Left ventricle myocardium inferior (tissue), 1 donor: ENCODE results near the gene CSH2. TPM values are rescaled to one million over a fixed set of nuclear protein-coding genes. Genes with fewer than 3 reads are reported as not detected.
"Not testable (repeated sequence)": the region's sequence is repeated elsewhere in the genome, so short reads cannot be mapped to it uniquely, and the experiment has no call there.

Source experiments
- DNase-seq: peaks from one replicate; pipeline ENCODE4 v3.0.0-alpha.2; 2020
- H3K27ac ChIP-seq: fragments of 200-600 bp; replicated peaks from 2 replicates; pipeline ENCODE4 v1.8.0; 2021
- H3K27me3 ChIP-seq: fragments of 200-600 bp; 2 replicates; pipeline ENCODE4 v1.8.0; 2021; ENCODE audit warnings: low read depth
- H3K36me3 ChIP-seq: fragments of 200-600 bp; 2 replicates; pipeline ENCODE4 v1.8.0; 2021
- H3K4me1 ChIP-seq: fragments of 200-600 bp; 2 replicates; pipeline ENCODE4 v1.8.0; 2021
- H3K4me3 ChIP-seq: fragments of 200-600 bp; 2 replicates; pipeline ENCODE4 v1.8.0; 2021; ENCODE audit warnings: mild to moderate bottlenecking, moderate library complexity
- H3K9me3 ChIP-seq: fragments of 200-600 bp; replicated peaks from 2 replicates; pipeline ENCODE4 v1.8.0; 2021
- intact Hi-C: fragments of 100-400 bp; cut with micrococcal nuclease; formaldehyde crosslinking; loops from one replicate; pipeline ENCODE4 v1.11.0; 2022
- long read RNA-seq: library from polyadenylated mRNA; unstranded; transcript quantifications from one replicate; pipeline ENCODE4 v2.0.0, GENCODE V29; 2021
- total RNA-seq: library from RNA; stranded (reverse); fragmentation: NEBNext Ultra II Directional; extraction: Animal tissue kit (Norgen Biotek cat#: 25700); gene quantifications from one replicate; pipeline ENCODE4 v1.2.1, GENCODE V29; 2021
- TF ChIP-seq, protein P1 (sequence below): fragments of 200-600 bp; IDR thresholded peaks from 2 replicates; pipeline ENCODE4 v1.8.0; 2021; ENCODE audit warnings: antibody characterized with exemption, mild to moderate bottlenecking, borderline replicate concordance
- donor health status: DM: no; HTN: yes; CAD: no; lungs with severe emphysema.

The CSH2 gene
- not detected for total RNA-seq
- long read RNA-seq, result 0 reads

GRCh38 chr17:63873577-63873976 is at the start of gene CSH2:
Gene CSH2, minus strand, starts transcription at chr17:63873677. Its CDS starts 63 bp downstream, at chr17:63873614.
- H3K36me3 ChIP-seq, H3K27ac ChIP-seq, DNase-seq, H3K4me1 ChIP-seq, H3K27me3 ChIP-seq, H3K4me3 ChIP-seq, H3K9me3 ChIP-seq, intact Hi-C loops: not testable (repeated sequence)

DNA sequence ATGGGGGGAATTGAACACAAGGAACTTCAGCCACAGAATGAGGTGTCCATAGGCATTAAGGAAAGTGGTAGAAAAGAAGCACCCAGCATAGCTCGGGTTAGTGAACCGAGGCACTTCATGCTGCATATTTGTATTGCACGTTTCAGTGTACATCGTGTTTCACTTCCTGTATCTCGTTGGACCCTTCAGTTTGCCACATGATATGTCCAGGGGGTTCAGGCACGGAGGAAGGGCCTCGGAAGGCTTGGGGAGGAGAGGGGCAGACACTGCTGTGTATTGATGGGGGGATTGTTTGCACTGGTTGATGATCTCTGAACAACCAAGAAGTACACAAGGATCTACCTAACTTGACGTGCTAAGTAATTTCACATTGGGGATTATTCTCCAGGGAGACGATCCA is 48.9 kb upstream of the CSH2 start:
- H3K4me3 ChIP-seq, intact Hi-C loops, H3K4me1 ChIP-seq, H3K36me3 ChIP-seq, H3K9me3 ChIP-seq, DNase-seq, H3K27ac ChIP-seq: not testable (repeated sequence)
- peaks cover 13% of the 10 kb centered on the region for H3K27me3 ChIP-seq

DNA sequence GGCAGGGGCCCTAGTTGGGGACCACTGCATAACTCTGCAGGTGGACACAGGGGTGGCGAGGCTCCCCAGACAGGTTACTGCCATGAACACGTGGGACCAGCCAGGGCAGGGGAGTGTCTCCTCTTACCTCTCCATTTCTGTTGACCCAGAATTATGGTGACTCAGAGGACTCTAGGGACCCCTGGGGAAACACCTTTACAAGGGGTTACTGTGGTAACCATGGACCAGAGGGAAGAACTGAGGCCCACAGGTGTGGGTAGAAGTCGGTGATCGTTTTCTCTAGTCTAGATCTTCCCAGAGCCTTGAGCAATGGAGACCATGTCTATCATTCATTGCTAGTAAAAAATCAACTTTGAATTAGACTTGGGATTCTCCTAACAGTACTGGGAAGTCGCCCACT is 47.3 kb upstream of the CSH2 start:
- H3K9me3 ChIP-seq, H3K36me3 ChIP-seq, H3K4me3 ChIP-seq, DNase-seq, H3K27ac ChIP-seq, intact Hi-C loops, H3K4me1 ChIP-seq: not testable (repeated sequence)
- H3K27me3 ChIP-seq, result peaks cover 18% of the 10 kb centered on the region

GRCh38 chr17:63920050-63920449 is 46.6 kb upstream of the CSH2 start:
- H3K27me3 ChIP-seq, result peaks cover 18% of the 10 kb centered on the region
- H3K27ac ChIP-seq, H3K4me1 ChIP-seq, intact Hi-C loops, H3K36me3 ChIP-seq, DNase-seq, H3K9me3 ChIP-seq, H3K4me3 ChIP-seq: not testable (repeated sequence)

DNA sequence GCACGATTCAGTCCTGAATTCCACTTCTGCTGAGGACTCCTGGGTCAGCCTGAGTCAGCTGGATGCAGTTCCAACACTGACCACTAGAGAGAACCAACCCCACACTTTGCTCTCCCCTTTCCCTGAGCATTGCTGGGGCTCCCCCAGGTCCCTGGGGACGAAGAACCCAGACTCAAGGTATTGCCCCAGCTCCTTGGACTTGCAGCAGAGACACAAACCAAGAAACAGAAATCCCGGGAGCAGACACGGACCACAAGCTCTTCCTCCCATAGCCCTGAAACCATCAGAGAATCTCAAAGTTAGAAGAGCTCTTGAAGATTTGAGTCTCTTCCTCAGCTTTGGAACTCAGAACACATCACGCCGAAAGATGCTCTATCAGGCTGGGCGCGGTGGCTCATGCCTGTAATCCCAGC is 45.8 kb upstream of the CSH2 start:
- Histone ChIP-seq H3K4me1 (peaks cover 6% of the 10 kb centered on the region), H3K36me3 (no peaks in the 10 kb centered on the region), H3K27me3 (peaks cover 18% of the 10 kb centered on the region), H3K9me3 (no peaks in the 10 kb centered on the region), H3K4me3 (no peak overlapping the region), H3K27ac (no peak overlapping the region)
- intact Hi-C loops, result loop anchor here (10.0 kb wide), 1 partner anchor 105 kb away; the partner anchor contains the start of gene ICAM2
- no peak for DNase-seq
- TF ChIP-seq, protein P1, sequence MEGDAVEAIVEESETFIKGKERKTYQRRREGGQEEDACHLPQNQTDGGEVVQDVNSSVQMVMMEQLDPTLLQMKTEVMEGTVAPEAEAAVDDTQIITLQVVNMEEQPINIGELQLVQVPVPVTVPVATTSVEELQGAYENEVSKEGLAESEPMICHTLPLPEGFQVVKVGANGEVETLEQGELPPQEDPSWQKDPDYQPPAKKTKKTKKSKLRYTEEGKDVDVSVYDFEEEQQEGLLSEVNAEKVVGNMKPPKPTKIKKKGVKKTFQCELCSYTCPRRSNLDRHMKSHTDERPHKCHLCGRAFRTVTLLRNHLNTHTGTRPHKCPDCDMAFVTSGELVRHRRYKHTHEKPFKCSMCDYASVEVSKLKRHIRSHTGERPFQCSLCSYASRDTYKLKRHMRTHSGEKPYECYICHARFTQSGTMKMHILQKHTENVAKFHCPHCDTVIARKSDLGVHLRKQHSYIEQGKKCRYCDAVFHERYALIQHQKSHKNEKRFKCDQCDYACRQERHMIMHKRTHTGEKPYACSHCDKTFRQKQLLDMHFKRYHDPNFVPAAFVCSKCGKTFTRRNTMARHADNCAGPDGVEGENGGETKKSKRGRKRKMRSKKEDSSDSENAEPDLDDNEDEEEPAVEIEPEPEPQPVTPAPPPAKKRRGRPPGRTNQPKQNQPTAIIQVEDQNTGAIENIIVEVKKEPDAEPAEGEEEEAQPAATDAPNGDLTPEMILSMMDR, result peak; percentile 94

DNA sequence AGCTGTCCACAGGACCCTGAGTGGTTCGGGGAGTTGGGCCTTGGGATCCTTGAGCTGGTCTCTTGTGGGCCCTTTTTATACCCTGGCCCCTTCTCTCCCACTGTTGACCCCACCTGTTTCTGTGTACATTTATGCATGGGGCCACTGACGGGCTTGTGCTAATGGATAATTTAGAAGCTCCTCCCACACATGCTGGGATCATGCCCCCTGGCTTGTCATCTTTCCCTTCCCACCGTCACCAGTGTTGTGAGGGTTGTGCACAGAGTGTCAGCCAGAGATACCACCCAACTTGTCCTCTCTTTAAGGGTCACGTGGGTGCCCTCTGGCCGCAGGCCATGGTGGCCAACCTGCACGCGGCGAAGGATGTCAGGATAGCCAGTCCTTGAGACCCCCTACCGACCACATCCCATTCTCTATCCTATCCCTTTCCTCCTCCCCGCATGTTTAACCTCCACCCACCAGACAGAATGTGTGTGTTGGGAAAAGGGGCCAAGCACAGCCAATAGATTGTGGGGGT is 45.4 kb upstream of the CSH2 start, which contains the start of gene GH1:
GH1 (minus strand) TSS at position 51 of the 517 bp plus-strand sequence. CDS start 63 bp downstream, outside the sequence.
- peaks cover 18% of the 10 kb centered on the region for H3K27me3 ChIP-seq
- H3K4me3 ChIP-seq, DNase-seq, H3K27ac ChIP-seq, H3K4me1 ChIP-seq, H3K36me3 ChIP-seq, H3K9me3 ChIP-seq: not testable (repeated sequence)
- intact Hi-C loops, result loop anchor here (10.0 kb wide), 1 partner anchor 106 kb away; the partner anchor contains the start of gene ICAM2

- no peaks in the 10 kb centered on the region for H3K36me3 ChIP-seq
- peaks cover 6% of the 10 kb centered on the region for H3K4me1 ChIP-seq
- H3K27me3 ChIP-seq, result peaks cover 18% of the 10 kb centered on the region
- no peak for DNase-seq
- intact Hi-C loops, result loop anchor here (10.0 kb wide), 1 partner anchor 106 kb away; the partner anchor contains the start of gene ICAM2
- no peak overlapping the region for H3K27ac ChIP-seq
- no peaks in the 10 kb centered on the region for H3K9me3 ChIP-seq
- TF ChIP-seq, protein P1, result no peak
- H3K4me3 ChIP-seq, result no peak overlapping the region
Observed at GRCh38 chr17:63918305-63918704, 44.8 kb upstream of the CSH2 start.

DNA sequence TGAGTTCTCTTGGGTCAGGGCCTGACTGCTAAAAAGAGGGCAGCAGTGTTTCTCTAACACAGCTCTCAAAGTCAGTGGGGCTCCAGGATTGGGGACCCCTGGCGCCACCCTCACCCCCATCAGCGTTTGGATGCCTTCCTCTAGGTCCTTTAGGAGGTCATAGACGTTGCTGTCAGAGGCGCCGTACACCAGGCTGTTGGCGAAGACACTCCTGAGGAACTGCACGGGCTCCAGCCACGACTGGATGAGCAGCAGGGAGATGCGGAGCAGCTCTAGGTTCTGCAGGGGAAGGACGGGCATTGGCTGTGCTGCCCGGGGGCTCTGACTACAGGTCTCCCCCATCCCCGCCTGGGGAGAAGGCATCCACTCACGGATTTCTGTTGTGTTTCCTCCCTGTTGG is 44.2 kb upstream of the CSH2 start:
- intact Hi-C loops, result loop anchor here (10.0 kb wide), 1 partner anchor 107 kb away; the partner anchor contains the start of gene ICAM2
- no peak overlapping the region for H3K27ac ChIP-seq
- no peaks in the 10 kb centered on the region for H3K9me3 ChIP-seq
- no peak for DNase-seq
- no peaks in the 10 kb centered on the region for H3K36me3 ChIP-seq
- H3K4me3 ChIP-seq, result no peak overlapping the region
- TF ChIP-seq, protein P1, result no peak
- peaks cover 18% of the 10 kb centered on the region for H3K27me3 ChIP-seq
- peaks cover 6% of the 10 kb centered on the region for H3K4me1 ChIP-seq

DNA sequence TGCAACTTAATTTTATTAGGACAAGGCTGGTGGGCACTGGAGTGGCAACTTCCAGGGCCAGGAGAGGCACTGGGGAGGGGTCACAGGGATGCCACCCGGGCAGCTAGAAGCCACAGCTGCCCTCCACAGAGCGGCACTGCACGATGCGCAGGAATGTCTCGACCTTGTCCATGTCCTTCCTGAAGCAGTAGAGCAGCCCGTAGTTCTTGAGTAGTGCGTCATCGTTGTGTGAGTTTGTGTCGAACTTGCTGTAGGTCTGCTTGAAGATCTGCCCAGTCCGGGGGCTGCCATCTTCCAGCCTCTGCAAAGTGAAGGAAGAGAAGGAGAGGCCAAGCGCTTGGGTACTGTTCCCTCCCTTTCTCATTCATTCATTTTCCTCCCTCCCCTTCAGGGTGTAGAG is 43.7 kb upstream of the CSH2 start:
- not testable (repeated sequence) for H3K4me1 ChIP-seq
- intact Hi-C loops, result loop anchor here (10.0 kb wide), 1 partner anchor 108 kb away; the partner anchor contains the start of gene ICAM2

More for the DNA sequence above, 43.7 kb upstream of the CSH2 start:
- peaks cover 18% of the 10 kb centered on the region for H3K27me3 ChIP-seq
- not testable (repeated sequence) for H3K4me3 ChIP-seq, H3K27ac ChIP-seq, H3K9me3 ChIP-seq, DNase-seq, H3K36me3 ChIP-seq
